Trophoblast cell (in vitro differentiated cells and primary cell): ENCODE results near the gene THSD4.
A peak's percentile ranks its signal among the peaks of the same experiment; 100 is the strongest.

Experiments
- DNase-seq, 2 donors: peaks; one replicate each; pipeline ENCODE4 v3.0.0-alpha.2; 2016
- H2AFZ ChIP-seq: 2 replicates; pipeline ENCODE4 v1.6.1; 2013; ENCODE audit warnings: low read length, moderate library complexity, mild to moderate bottlenecking; ENCODE audit not compliant: insufficient read depth, poor library complexity
- H2AK5ac ChIP-seq: 2 replicates; pipeline ENCODE4 v1.6.1; 2013; ENCODE audit warnings: mild to moderate bottlenecking, low read length
- H2BK120ac ChIP-seq: 2 replicates; pipeline ENCODE4 v1.6.1; 2013; ENCODE audit warnings: low read length, mild to moderate bottlenecking, moderate library complexity; ENCODE audit not compliant: insufficient read depth, poor library complexity
- H2BK12ac ChIP-seq: 2 replicates; pipeline ENCODE4 v1.6.1; 2013; ENCODE audit warnings: mild to moderate bottlenecking, low read length, moderate library complexity
- H2BK5ac ChIP-seq: 2 replicates; pipeline ENCODE4 v1.6.1; 2013; ENCODE audit warnings: low read length, low read depth, moderate library complexity, mild to moderate bottlenecking; ENCODE audit not compliant: poor library complexity
- H3K14ac ChIP-seq: 2 replicates; pipeline ENCODE4 v1.6.1; 2013; ENCODE audit warnings: mild to moderate bottlenecking, low read length
- H3K18ac ChIP-seq: 2 replicates; pipeline ENCODE4 v1.6.1; 2013; ENCODE audit warnings: mild to moderate bottlenecking, low read length
- H3K23ac ChIP-seq: 2 replicates; pipeline ENCODE4 v1.6.1; 2013; ENCODE audit warnings: low read length
- H3K27ac ChIP-seq: 2 replicates; pipeline ENCODE4 v1.5.1; 2013; ENCODE audit warnings: low read depth, mild to moderate bottlenecking, inconsistent platforms, low read length, moderate library complexity
- H3K27me3 ChIP-seq: 2 replicates; pipeline ENCODE4 v1.6.1; 2013; ENCODE audit warnings: inconsistent platforms, mild to moderate bottlenecking, low read length, moderate library complexity; ENCODE audit not compliant: insufficient read depth
- H3K36me3 ChIP-seq, 2 experiments: 1 replicate in 1 of 2; 2 replicates in 1 of 2; pipeline ENCODE4 v1.6.1; 2013; ENCODE audit warnings: low read length in 2 of 2, mild to moderate bottlenecking in 2 of 2, moderate library complexity in 1 of 2; ENCODE audit not compliant: insufficient read depth in 2 of 2, control insufficient read depth in 1 of 2
- H3K4ac ChIP-seq: 2 replicates; pipeline ENCODE4 v1.6.1; 2013; ENCODE audit warnings: low read depth, mild to moderate bottlenecking, low read length, moderate library complexity
- H3K4me1 ChIP-seq, 2 experiments: 1 replicate in 1 of 2; 2 replicates in 1 of 2; pipeline ENCODE4 v1.6.1; 2013; ENCODE audit warnings: low read length in 2 of 2, mild to moderate bottlenecking in 2 of 2, moderate library complexity in 1 of 2; ENCODE audit not compliant: insufficient read depth in 2 of 2, control insufficient read depth in 1 of 2
- H3K4me2 ChIP-seq: 2 replicates; pipeline ENCODE4 v1.6.1; 2013; ENCODE audit warnings: inconsistent platforms, mild to moderate bottlenecking, low read length, moderate library complexity
- H3K4me3 ChIP-seq: 2 replicates; pipeline ENCODE4 v1.5.1; 2013; ENCODE audit warnings: mild to moderate bottlenecking, low read depth, low read length, inconsistent platforms
- H3K79me1 ChIP-seq: one replicate; pipeline ENCODE4 v1.6.1; 2013; ENCODE audit warnings: low read length
- H3K79me2 ChIP-seq: 2 replicates; pipeline ENCODE4 v1.6.1; 2013; ENCODE audit warnings: low read length, mild to moderate bottlenecking; ENCODE audit not compliant: control insufficient read depth, insufficient read depth, poor library complexity
- H3K9ac ChIP-seq: 2 replicates; pipeline ENCODE4 v1.6.1; 2013; ENCODE audit warnings: mild to moderate bottlenecking, low read length
- H3K9me3 ChIP-seq: 2 replicates; pipeline ENCODE4 v1.6.1; 2013; ENCODE audit warnings: low read depth, mild to moderate bottlenecking, control low read depth, inconsistent platforms, low read length; ENCODE audit not compliant: insufficient read depth
- H4K12ac ChIP-seq: 2 replicates; pipeline ENCODE4 v1.6.1; 2013; ENCODE audit warnings: low read depth, mild to moderate bottlenecking, low read length, moderate library complexity
- H4K8ac ChIP-seq: 2 replicates; pipeline ENCODE4 v1.6.1; 2013; ENCODE audit warnings: low read depth, mild to moderate bottlenecking, low read length, moderate library complexity
- H4K91ac ChIP-seq: one replicate; pipeline ENCODE4 v1.6.1; 2013; ENCODE audit warnings: low read depth, mild to moderate bottlenecking, low read length, moderate library complexity
- WGBS: extraction: QIAGEN DNeasy Blood & Tissue Kit; methylation state at CpG from one replicate; pipeline ENCODE4 v1.1.7; 2013; ENCODE audit warnings: missing lambda C conversion rate; ENCODE audit not compliant: insufficient read length, insufficient coverage; ENCODE audit errors: extremely low coverage; 5-methylcytosine and 5-hydroxymethylcytosine counted together

Gene THSD4

DNA sequence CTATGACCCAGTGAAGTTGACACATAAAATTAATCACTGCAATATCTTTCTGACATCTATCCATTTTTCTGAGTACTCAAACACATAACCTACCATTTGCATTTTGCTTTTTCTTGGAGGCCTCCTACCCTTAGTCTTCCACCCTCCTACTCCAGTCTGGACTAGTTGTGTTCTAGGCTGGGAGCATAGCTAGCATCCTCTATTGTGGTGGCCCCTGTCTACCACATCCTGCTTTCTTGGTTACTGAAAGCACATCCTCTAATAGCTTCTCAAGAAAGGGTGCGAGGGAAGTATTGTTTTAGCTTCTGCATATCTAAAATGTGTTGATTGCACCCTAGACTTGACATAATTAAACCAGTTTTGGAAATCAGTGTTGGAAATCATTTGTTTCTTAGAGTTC is 176.5 kb downstream of the THSD4 start:
- no peak for DNase-seq
- H3K4me1 ChIP-seq, result peaks cover 8 to 16% of the 10 kb centered on the region in 2 experiments
- no peaks in the 10 kb centered on the region for H3K36me3 ChIP-seq
- no peak overlapping the region for H3K14ac ChIP-seq
- H2BK12ac ChIP-seq, result no peak overlapping the region
- no peak overlapping the region for H3K4me3 ChIP-seq
- H3K23ac ChIP-seq, result no peak overlapping the region
- peaks cover 3% of the 10 kb centered on the region for H3K9me3 ChIP-seq
- H4K12ac ChIP-seq, result no peak overlapping the region
- H2AK5ac ChIP-seq, result no peak overlapping the region
- no peak overlapping the region for H2AFZ ChIP-seq
- H3K79me2 ChIP-seq, result no peaks in the 10 kb centered on the region
- H3K4me2 ChIP-seq, result no peak overlapping the region
- no peak overlapping the region for H3K4ac ChIP-seq
- no peak overlapping the region for H3K18ac ChIP-seq
- no peak overlapping the region for H2BK120ac ChIP-seq
- WGBS, result no CpG with 5 or more reads among the region's 1 CpG
- H4K8ac ChIP-seq, result no peak overlapping the region
- H3K79me1 ChIP-seq, result peaks cover 7% of the 10 kb centered on the region
- H3K27me3 ChIP-seq, result no peaks in the 10 kb centered on the region
- no peak overlapping the region for H3K9ac ChIP-seq
- H2BK5ac ChIP-seq, result no peak overlapping the region
- H3K27ac ChIP-seq, result no peak overlapping the region
- no peak overlapping the region for H4K91ac ChIP-seq

DNA sequence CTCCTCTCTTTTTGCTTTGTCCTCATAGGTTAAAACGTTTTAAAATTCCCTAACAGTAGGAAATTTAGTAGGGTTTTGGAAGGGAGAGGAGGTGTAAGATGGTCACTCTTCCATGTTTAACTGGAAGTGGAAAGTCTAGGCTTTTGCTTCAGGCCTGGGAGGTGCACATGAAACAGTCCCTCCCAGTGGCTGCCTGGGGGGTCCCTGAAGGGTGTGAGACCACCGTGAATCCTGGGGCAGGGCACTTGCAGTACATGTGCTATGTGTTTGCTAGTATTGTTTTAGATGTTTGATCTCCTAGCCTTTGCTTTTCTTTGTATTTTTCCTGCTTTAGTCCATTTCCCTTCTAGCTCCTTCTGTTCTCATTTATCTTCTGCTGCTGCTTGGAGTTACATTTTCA is 178.5 kb downstream of the THSD4 start:
- WGBS, result no CpG with 5 or more reads among the region's 2 CpGs
- no peaks in the 10 kb centered on the region for H3K79me2 ChIP-seq
- no peak overlapping the region for H3K23ac ChIP-seq
- no peaks in the 10 kb centered on the region for H3K27me3 ChIP-seq
- H3K4ac ChIP-seq, result no peak overlapping the region
- no peak for DNase-seq
- H2BK120ac ChIP-seq, result no peak overlapping the region
- H3K4me2 ChIP-seq, result no peak overlapping the region
- no peak overlapping the region for H2AFZ ChIP-seq
- no peak overlapping the region for H3K4me3 ChIP-seq
- H4K8ac ChIP-seq, result no peak overlapping the region
- no peak overlapping the region for H4K12ac ChIP-seq
- H3K27ac ChIP-seq, result peak overlapping the region; percentile 2
- H3K79me1 ChIP-seq, result peaks cover 7% of the 10 kb centered on the region
- H2AK5ac ChIP-seq, result no peak overlapping the region
- no peaks in the 10 kb centered on the region for H3K36me3 ChIP-seq
- H3K18ac ChIP-seq, result no peak overlapping the region
- peak overlapping the region; percentile 46 for H4K91ac ChIP-seq
- peaks cover 3% of the 10 kb centered on the region for H3K9me3 ChIP-seq
- no peak overlapping the region for H3K14ac ChIP-seq
- H3K9ac ChIP-seq, result no peak overlapping the region
- H3K4me1 ChIP-seq, result peaks cover 8 to 16% of the 10 kb centered on the region in 2 experiments
- H2BK5ac ChIP-seq, result no peak overlapping the region
- peak overlapping the region; percentile 69 for H2BK12ac ChIP-seq

- Histone ChIP-seq H3K79me2 (no peaks in the 10 kb centered on the region), H2AFZ (no peak overlapping the region), H3K4ac (no peak overlapping the region), H3K4me1 (peaks cover 8 to 16% of the 10 kb centered on the region in 2 experiments), H3K4me3 (no peak overlapping the region), H3K18ac (no peak overlapping the region), H3K9ac (no peak overlapping the region), H4K12ac (no peak overlapping the region), H3K79me1 (peaks cover 7% of the 10 kb centered on the region), H3K14ac (no peak overlapping the region), H3K23ac (no peak overlapping the region), H3K36me3 (no peaks in the 10 kb centered on the region), H3K27me3 (no peaks in the 10 kb centered on the region), H3K4me2 (no peak overlapping the region), H2BK120ac (no peak overlapping the region), H4K8ac (no peak overlapping the region), H3K9me3 (peaks cover 3% of the 10 kb centered on the region), H4K91ac (no peak overlapping the region), H2BK5ac (no peak overlapping the region), H2AK5ac (no peak overlapping the region), H2BK12ac (no peak overlapping the region), H3K27ac (peak overlapping the region; percentile 2)
- DNase-seq, result peak; percentile 74 to 92
- no CpG with 5 or more reads among the region's 12 CpGs for WGBS
These were observed 179.1 kb downstream of the THSD4 start for GRCh38 chr15:71294251-71294910.

GRCh38 chr15:71294911-71295602 is 179.8 kb downstream of the THSD4 start:
- Histone ChIP-seq H2BK12ac (no peak overlapping the region), H3K4me3 (no peak overlapping the region), H3K9me3 (peaks cover 3% of the 10 kb centered on the region), H3K36me3 (no peaks in the 10 kb centered on the region), H3K14ac (no peak overlapping the region), H4K8ac (no peak overlapping the region), H2AFZ (no peak overlapping the region), H3K4me2 (no peak overlapping the region), H3K27me3 (no peaks in the 10 kb centered on the region), H2BK120ac (peak overlapping the region; percentile 10), H3K23ac (no peak overlapping the region), H2BK5ac (peak overlapping the region; percentile 13), H3K18ac (no peak overlapping the region), H3K79me2 (no peaks in the 10 kb centered on the region), H3K9ac (no peak overlapping the region), H3K4ac (no peak overlapping the region), H3K4me1 (peaks cover 8 to 16% of the 10 kb centered on the region in 2 experiments), H2AK5ac (no peak overlapping the region), H3K27ac (peak overlapping the region; percentile 79), H3K79me1 (peaks cover 7% of the 10 kb centered on the region), H4K12ac (no peak overlapping the region), H4K91ac (peak overlapping the region; percentile 59)
- DNase-seq, result peak; percentile 88 to 89
- WGBS, result no CpG with 5 or more reads among the region's 6 CpGs
